HG02642 (cell line): ENCODE results near the gene WNT2.
"Not testable (repeated sequence)": the region's sequence is repeated elsewhere in the genome, so short reads cannot be mapped to it uniquely, and the experiment has no call there.

Experiments
- ATAC-seq: cut with Tn5 transposase; IDR thresholded peaks from one replicate; pipeline ENCODE4 v1.9.1; 2021; ENCODE audit warnings: mild to moderate bottlenecking; ENCODE audit not compliant: unreplicated experiment, poor library complexity

WNT2 gene

GRCh38 chr7:117312593-117313580 lies 10.0 kb downstream of the WNT2 start:
- ATAC-seq = no peak

- no peak for ATAC-seq
Measured at GRCh38 chr7:117308891-117309290, 14.0 kb downstream of the WNT2 start.

- ATAC-seq = no peak
Measured at GRCh38 chr7:117302396-117302795, 20.5 kb downstream of the WNT2 start.

- not testable (repeated sequence) for ATAC-seq
Measured at GRCh38 chr7:117300506-117300905, 22.4 kb downstream of the WNT2 start.

GRCh38 chr7:117297606-117298005 lies 25.3 kb downstream of the WNT2 start:
- no peak for ATAC-seq

GRCh38 chr7:117296066-117296465 lies 26.8 kb downstream of the WNT2 start:
- ATAC-seq = no peak

- no peak for ATAC-seq
Measured at GRCh38 chr7:117285826-117286225, 37.0 kb downstream of the WNT2 start.

- ATAC-seq = no peak
Measured at GRCh38 chr7:117284692-117285091, 38.2 kb downstream of the WNT2 start.

- no peak for ATAC-seq
Measured at GRCh38 chr7:117283779-117284178, 39.1 kb downstream of the WNT2 start.

- ATAC-seq = no peak
Measured at GRCh38 chr7:117283371-117283770, 39.5 kb downstream of the WNT2 start.

- no peak for ATAC-seq
Measured at GRCh38 chr7:117282239-117282812, 40.5 kb downstream of the WNT2 start.

- ATAC-seq = no peak
Measured at GRCh38 chr7:117281562-117281961, 41.3 kb downstream of the WNT2 start.

GRCh38 chr7:117279931-117280557 lies 42.8 kb downstream of the WNT2 start:
- ATAC-seq = no peak

- no peak for ATAC-seq
Measured at GRCh38 chr7:117279203-117279602, 43.7 kb downstream of the WNT2 start.

GRCh38 chr7:117278040-117278439 lies 44.8 kb downstream of the WNT2 start:
- no peak for ATAC-seq

- no peak for ATAC-seq
Measured at GRCh38 chr7:117277576-117277975, 45.3 kb downstream of the WNT2 start.

GRCh38 chr7:117274951-117275350 lies 47.9 kb downstream of the WNT2 start:
- ATAC-seq = no peak

- ATAC-seq = no peak
Measured at GRCh38 chr7:117273814-117274225, 49.0 kb downstream of the WNT2 start.

- ATAC-seq = no peak
Measured at GRCh38 chr7:117273325-117273724, 49.5 kb downstream of the WNT2 start.

- no peak for ATAC-seq
Measured at GRCh38 chr7:117272017-117272759, 50.7 kb downstream of the WNT2 start.
